Gastrocnemius medialis (tissue), 4 donors: Measurements from ENCODE around the gene ENDOV. TPM values are rescaled to one million over a fixed set of nuclear protein-coding genes. Genes with fewer than 3 reads are reported as not detected.

Experiments used
- ATAC-seq, 2 donors: fragments of 150-250 bp; one replicate each; pipeline ENCODE4 v1.9.1; 2016
- DNase-seq, 2 donors: peaks; one replicate each; pipeline ENCODE4 v3.0.0-alpha.2; 2019
- H3K27ac ChIP-seq, 4 donors: fragments of 200-600 bp; sonication (generic); 1 replicate in 1 of 4; 2 replicates in 3 of 4; pipeline ENCODE4 v1.5.1; 2016 to 2018; ENCODE audit warnings: mild to moderate bottlenecking in 2 of 4, moderate library complexity in 1 of 4
- H3K27me3 ChIP-seq, 3 donors: fragments of 200-600 bp; sonication (generic) in 2 of 3; 1 replicate in 1 of 3; 2 replicates in 2 of 3; pipeline versions ENCODE4 v1.5.1 to v1.6.0; 2016 to 2019; ENCODE audit warnings: mild to moderate bottlenecking in 1 of 3, moderate library complexity in 1 of 3
- H3K36me3 ChIP-seq, 2 donors: fragments of 200-600 bp; sonication (generic) in 1 of 2; one replicate each; pipeline ENCODE4 v1.5.1; 2017 to 2018
- H3K4me1 ChIP-seq, 2 donors: fragments of 200-600 bp; sonication (generic) in 1 of 2; one replicate each; pipeline ENCODE4 v1.5.1; 2016 to 2017; ENCODE audit warnings: mild to moderate bottlenecking in 2 of 2
- H3K4me3 ChIP-seq, 4 donors: fragments of 200-600 bp; sonication (generic) in 3 of 4; 1 replicate in 1 of 4; 2 replicates in 3 of 4; pipeline ENCODE4 v1.5.1; 2016 to 2019; ENCODE audit warnings: mild to moderate bottlenecking in 2 of 4
- H3K9me3 ChIP-seq, 3 donors: fragments of 200-600 bp; sonication (generic) in 2 of 3; 1 replicate in 1 of 3; 2 replicates in 2 of 3; pipeline ENCODE4 v1.5.1; 2016 to 2019
- CTCF ChIP-seq, 5 experiments: fragments of 450-650 bp in 3 of 5; fragments of 200-600 bp in 2 of 5; sonication (generic) in 2 of 5; IDR thresholded peaks in 4 of 5; conservative IDR thresholded peaks in 1 of 5; 1 replicate in 4 of 5; 2 replicates in 1 of 5; pipeline ENCODE4 v1.5.1; 2016 to 2019; ENCODE audit warnings: antibody characterized with exemption in 5 of 5, mild to moderate bottlenecking in 3 of 5, moderate library complexity in 3 of 5
- POLR2A ChIP-seq, 2 donors: fragments of 450-650 bp; IDR thresholded peaks; one replicate each; pipeline ENCODE4 v1.6.1; 2017; ENCODE audit warnings: antibody characterized with exemption in 2 of 2, mild to moderate bottlenecking in 2 of 2, moderate library complexity in 2 of 2
- in situ Hi-C, 4 donors: fragments of 200-750 bp; cut with MboI; loops; one replicate each; pipeline versions ENCODE4 v1.15.0 to v1.8.0; 2017; ENCODE audit warnings: low sequenced_read_pairs in 4 of 4
- intact Hi-C: fragments of 100-400 bp; cut with DNase I; formaldehyde crosslinking; loops from one replicate; pipeline ENCODE4 v1.15.1; 2023; ENCODE audit warnings: low total_unique reads
- total RNA-seq, 4 donors: library from RNA; depleted of rRNA; stranded (reverse); fragments of >200 nt; gene quantifications; one replicate each; pipeline versions ENCODE4 v1.1.0 to v1.2.3, GENCODE V29; 2016

Gene ENDOV
- total RNA-seq, 4 donors from 2014 or later = 9.1 to 24.1 (median 18.0) TPM

GRCh38 chr17:80413771-80414507, 1.0 kb upstream of the ENDOV start:
- TF ChIP-seq CTCF (IDR thresholded peaks at IDR 0.05 in 4 of 5, conservative IDR thresholded peaks at IDR 0.05 in 1 of 5) = no peak
- TF ChIP-seq POLR2A (IDR thresholded peaks at IDR 0.05) = no peak
- Histone ChIP-seq H3K36me3 (peaks cover 0 to 15% of the 10 kb centered on the region in 2 donors), H3K4me1 (peaks cover 29 to 32% of the 10 kb centered on the region in 2 donors), H3K4me3 (peak overlapping the region; percentile 86 to 98 (median 92)), H3K9me3 (no peaks in the 10 kb centered on the region), H3K27me3 (no peaks in the 10 kb centered on the region), H3K27ac (no peak overlapping the region)
- no peak for ATAC-seq
- intact Hi-C loops (no loop called here), in situ Hi-C loops (no loop called here)
- DNase-seq = no peak

- no peak for ATAC-seq
- TF ChIP-seq CTCF (IDR thresholded peaks at IDR 0.05 in 4 of 5, conservative IDR thresholded peaks at IDR 0.05 in 1 of 5) (no peak), POLR2A (IDR thresholded peaks at IDR 0.05) (no peak)
- H3K36me3 ChIP-seq = peaks cover 0 to 15% of the 10 kb centered on the region in 2 donors
- intact Hi-C loops (no loop called here), in situ Hi-C loops (no loop called here)
- no peaks in the 10 kb centered on the region for H3K9me3 ChIP-seq
- H3K4me3 ChIP-seq = peak overlapping the region; percentile 86 to 98 (median 92)
- DNase-seq = no peak
- H3K27ac ChIP-seq = peak overlapping the region; percentile 92 to 99 (median 97)
- H3K27me3 ChIP-seq = no peaks in the 10 kb centered on the region
- H3K4me1 ChIP-seq = peaks cover 29 to 32% of the 10 kb centered on the region in 2 donors
Measured at GRCh38 chr17:80414508-80414802, 512 bp upstream of the ENDOV start.

GRCh38 chr17:80415626-80416137, 715 bp downstream of the ENDOV start:
- H3K4me1 ChIP-seq = peaks cover 29 to 32% of the 10 kb centered on the region in 2 donors
- H3K36me3 ChIP-seq = peaks cover 0 to 15% of the 10 kb centered on the region in 2 donors
- DNase-seq (no peak), ATAC-seq (peak in 1 of 2 donors; percentile 21)
- H3K27me3 ChIP-seq = no peaks in the 10 kb centered on the region
- in situ Hi-C loops (no loop called here), intact Hi-C loops (loop anchor here (1.0 kb wide), 1 partner anchor 39 kb away; no protein-coding TSS in a partner anchor)
- H3K9me3 ChIP-seq = no peaks in the 10 kb centered on the region
- H3K27ac ChIP-seq = peak overlapping the region; percentile 92 to 99 (median 97)
- H3K4me3 ChIP-seq = peak overlapping the region; percentile 86 to 98 (median 92)
- TF ChIP-seq POLR2A (IDR thresholded peaks at IDR 0.05) (no peak), CTCF (IDR thresholded peaks at IDR 0.05 in 4 of 5, conservative IDR thresholded peaks at IDR 0.05 in 1 of 5) (no peak)

- DNase-seq (no peak), ATAC-seq (no peak)
- Histone ChIP-seq H3K4me3 (peak overlapping the region; percentile 86 to 98 (median 92)), H3K27ac (peak overlapping the region in 2 of 4 donors; percentile 92 to 95), H3K27me3 (no peaks in the 10 kb centered on the region), H3K9me3 (no peaks in the 10 kb centered on the region), H3K4me1 (peaks cover 29 to 32% of the 10 kb centered on the region in 2 donors), H3K36me3 (peaks cover 0 to 15% of the 10 kb centered on the region in 2 donors)
- in situ Hi-C loops (no loop called here), intact Hi-C loops (no loop called here)
- TF ChIP-seq POLR2A (IDR thresholded peaks at IDR 0.05) (no peak), CTCF (IDR thresholded peaks at IDR 0.05 in 4 of 5, conservative IDR thresholded peaks at IDR 0.05 in 1 of 5) (no peak)
Measured at GRCh38 chr17:80416260-80416939, 1.4 kb downstream of the ENDOV start.
